ENCODE data around the gene ATP1B2. TPM values are rescaled to one million over a fixed set of nuclear protein-coding genes. Genes with fewer than 3 reads are reported as not detected.

ATP1B2 gene
- total RNA-seq, 5 donors from 2014 or later (not counting 1 experiment from before 2014, with no cell fraction given) = 0.07 to 0.57 (median 0.43) TPM; not detected in 1

DNA sequence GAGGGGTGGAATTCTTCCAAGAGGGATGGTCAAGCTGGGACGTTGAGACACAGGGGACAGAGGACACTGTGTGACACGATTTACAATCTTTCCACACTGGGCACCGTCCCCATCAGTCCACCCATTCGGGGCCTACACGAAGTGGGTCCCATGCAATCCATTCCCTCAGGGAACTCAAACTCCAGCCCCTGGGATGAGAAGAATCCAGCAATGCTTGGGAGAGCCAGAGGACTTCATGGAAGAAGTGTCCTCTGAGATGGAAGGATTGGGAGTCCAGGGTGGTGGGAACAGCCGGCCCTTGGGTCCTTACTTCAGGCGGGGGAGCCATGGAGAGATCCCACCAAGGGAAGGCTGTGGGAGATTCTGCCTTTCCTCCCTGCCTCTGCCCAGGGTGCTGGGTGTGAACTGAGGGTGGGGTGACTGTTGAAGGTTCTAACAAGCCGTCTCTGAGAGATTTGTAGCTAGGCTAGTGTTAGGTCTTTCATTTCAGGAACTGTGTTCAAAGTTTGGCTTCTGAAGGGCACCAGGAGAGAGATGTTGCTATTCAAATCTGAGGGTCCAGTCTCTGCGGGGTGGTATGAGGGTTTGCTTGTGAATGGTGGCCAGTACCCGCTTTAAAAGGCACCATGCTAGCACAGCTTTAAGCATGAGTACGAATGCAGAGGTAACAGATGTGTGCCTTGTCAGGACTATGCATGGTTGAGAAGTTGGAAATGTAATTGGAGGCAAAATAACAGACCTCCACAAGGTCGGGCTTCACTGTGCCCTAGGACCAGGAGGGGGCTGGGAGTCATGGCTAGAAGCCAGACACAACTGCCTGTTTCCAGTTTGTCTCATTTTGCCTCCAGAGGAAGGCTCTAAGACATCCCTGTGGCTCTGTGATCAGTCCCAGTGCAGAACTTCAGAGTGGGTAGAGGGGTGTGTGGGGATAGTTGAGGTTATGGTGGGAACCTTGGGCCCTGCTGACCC lies 1.9 kb downstream of the ATP1B2 start:
- no peak overlapping the region for H3K4me3 ChIP-seq (ENCODE audit: control insufficient read depth in 1 of 2, extremely low read depth in 1 of 2, low read length in 1 of 2)
- no peak overlapping the region for H3K27ac ChIP-seq (ENCODE audit: low read length)
- DNase-seq = no peak
- 74% methylated on average over 8 of the region's 12 CpGs for WGBS (ENCODE audit: insufficient coverage)
- ATAC-seq (replicated peaks in 1 of 4) = no peak
- peaks cover 12 to 25% (median 18%) of the 10 kb centered on the region in 3 donors for H3K4me1 Mint-ChIP-seq
- ChIA-PET POLR2A (no interaction called here), CTCF (interaction anchor here in 1 of 2 donors (3.4 kb wide), 1 partner anchor 35 kb away, joined by 22 read pairs; the partner anchor contains the start of genes TP53 and WRAP53)
- H3K36me3 Mint-ChIP-seq = no peaks in the 10 kb centered on the region
- H3K9me3 ChIP-seq = no peaks in the 10 kb centered on the region
- peaks cover 0 to 23% of the 10 kb centered on the region in 2 experiments for H3K4me1 ChIP-seq (ENCODE audit: control insufficient read depth in 1 of 2, extremely low read depth in 1 of 2, insufficient read depth in 2 of 2, low read length in 2 of 2)
- peak overlapping the region in 2 of 3 donors; percentile 52 to 88 for H3K4me3 Mint-ChIP-seq
- H3K36me3 ChIP-seq (ENCODE audit: control insufficient read depth in 2 of 2, extremely low read depth in 1 of 2, insufficient read depth in 1 of 2, low read length in 1 of 2) = no peaks in the 10 kb centered on the region
- H3K27me3 ChIP-seq (replicated peaks in 1 of 2; ENCODE audit: control insufficient read depth in 2 of 2, extremely low read depth in 1 of 2, insufficient read depth in 2 of 2, low read length in 1 of 2) = peaks cover 0 to 61% of the 10 kb centered on the region in 2 experiments
- H3K9me3 Mint-ChIP-seq = no peaks in the 10 kb centered on the region
- peaks cover 14 to 44% of the 10 kb centered on the region in 2 donors for H3K27me3 Mint-ChIP-seq
- no peak overlapping the region for H3K27ac Mint-ChIP-seq

DNA sequence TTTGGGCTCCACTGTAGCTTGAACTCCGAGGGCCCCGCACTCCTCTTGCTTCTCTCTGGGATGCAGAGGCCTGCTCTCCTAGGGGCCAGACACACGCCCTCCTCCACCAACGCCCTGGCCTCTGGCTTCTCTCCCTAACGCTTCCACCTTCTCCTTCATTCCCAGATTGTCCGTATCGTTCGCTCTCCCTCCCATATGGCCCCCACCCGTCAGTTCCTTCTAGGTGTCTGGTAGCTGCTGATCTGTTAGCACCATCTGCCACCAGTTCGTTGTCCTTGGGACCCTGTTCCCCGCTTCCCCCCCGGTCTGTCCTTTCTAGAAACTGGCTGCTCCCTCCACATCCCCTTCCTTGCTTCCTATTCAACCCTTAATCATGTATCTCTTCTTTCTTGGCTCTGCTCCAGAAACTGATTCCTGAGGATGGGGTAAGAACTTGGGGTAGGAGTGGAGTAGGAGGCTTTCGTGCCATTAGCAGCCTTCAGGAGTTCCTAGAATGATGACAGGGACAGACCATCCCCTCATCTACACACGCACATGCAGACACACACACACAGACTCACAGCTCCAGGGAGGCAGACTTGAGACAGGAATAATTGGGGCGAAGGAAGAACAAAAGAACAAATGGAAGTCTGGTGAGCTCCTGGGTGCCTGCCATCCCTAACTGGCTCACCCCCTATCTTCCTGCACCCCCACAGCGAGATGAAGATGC lies 4.3 kb downstream of the ATP1B2 start:
- Histone ChIP-seq H3K4me1 (ENCODE audit: control insufficient read depth in 1 of 2, extremely low read depth in 1 of 2, insufficient read depth in 2 of 2, low read length in 2 of 2) (peaks cover 0 to 20% of the 10 kb centered on the region in 2 experiments), H3K27me3 (replicated peaks in 1 of 2; ENCODE audit: control insufficient read depth in 2 of 2, extremely low read depth in 1 of 2, insufficient read depth in 2 of 2, low read length in 1 of 2) (peaks cover 0 to 48% of the 10 kb centered on the region in 2 experiments), H3K9me3 (no peaks in the 10 kb centered on the region), H3K4me3 (ENCODE audit: control insufficient read depth in 1 of 2, extremely low read depth in 1 of 2, low read length in 1 of 2) (no peak overlapping the region), H3K36me3 (ENCODE audit: control insufficient read depth in 2 of 2, extremely low read depth in 1 of 2, insufficient read depth in 1 of 2, low read length in 1 of 2) (no peaks in the 10 kb centered on the region), H3K27ac (ENCODE audit: low read length) (no peak overlapping the region)
- DNase-seq (no peak), ATAC-seq (replicated peaks in 1 of 4) (no peak)
- 85% methylated on average over 9 of the region's 16 CpGs for WGBS (ENCODE audit: insufficient coverage)
- Mint-ChIP-seq H3K27ac (no peak overlapping the region), H3K9me3 (no peaks in the 10 kb centered on the region), H3K36me3 (no peaks in the 10 kb centered on the region), H3K27me3 (peaks cover 12 to 28% of the 10 kb centered on the region in 2 donors), H3K4me1 (peaks cover 10 to 22% (median 14%) of the 10 kb centered on the region in 3 donors), H3K4me3 (no peak overlapping the region)
- POLR2A ChIA-PET = interaction anchor here in 1 of 2 donors (0.5 kb wide), 1 partner anchor 258 kb away, joined by 7 read pairs; no protein-coding TSS in a partner anchor
- CTCF ChIA-PET = interaction anchor here in 1 of 2 donors (1.1 kb wide), 1 partner anchor 33 kb away, joined by 4 read pairs; the partner anchor contains the start of gene TP53

DNA sequence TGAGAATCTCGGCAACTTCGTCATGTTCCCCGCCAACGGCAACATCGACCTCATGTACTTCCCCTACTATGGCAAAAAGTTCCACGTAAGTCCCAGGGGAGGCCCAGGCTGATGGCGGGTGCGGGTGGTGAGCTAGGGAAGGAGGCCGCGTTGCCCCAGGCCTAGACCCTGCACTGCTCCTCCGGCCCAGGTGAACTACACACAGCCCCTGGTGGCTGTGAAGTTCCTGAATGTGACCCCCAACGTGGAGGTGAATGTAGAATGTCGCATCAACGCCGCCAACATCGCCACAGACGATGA lies 4.8 kb downstream of the ATP1B2 start:
- Histone ChIP-seq H3K27ac (ENCODE audit: low read length) (no peak overlapping the region), H3K27me3 (replicated peaks in 1 of 2; ENCODE audit: control insufficient read depth in 2 of 2, extremely low read depth in 1 of 2, insufficient read depth in 2 of 2, low read length in 1 of 2) (peaks cover 0 to 43% of the 10 kb centered on the region in 2 experiments), H3K36me3 (ENCODE audit: control insufficient read depth in 2 of 2, extremely low read depth in 1 of 2, insufficient read depth in 1 of 2, low read length in 1 of 2) (no peaks in the 10 kb centered on the region), H3K4me3 (ENCODE audit: control insufficient read depth in 1 of 2, extremely low read depth in 1 of 2, low read length in 1 of 2) (no peak overlapping the region), H3K4me1 (ENCODE audit: control insufficient read depth in 1 of 2, extremely low read depth in 1 of 2, insufficient read depth in 2 of 2, low read length in 2 of 2) (peaks cover 0 to 15% of the 10 kb centered on the region in 2 experiments), H3K9me3 (no peaks in the 10 kb centered on the region)
- peaks cover 7 to 23% of the 10 kb centered on the region in 2 donors for H3K27me3 Mint-ChIP-seq
- H3K9me3 Mint-ChIP-seq = no peaks in the 10 kb centered on the region
- ChIA-PET CTCF (no interaction called here), POLR2A (no interaction called here)
- WGBS (ENCODE audit: insufficient coverage) = 93% methylated on average over 8 of the region's 17 CpGs
- no peak overlapping the region for H3K27ac Mint-ChIP-seq
- H3K4me1 Mint-ChIP-seq = peaks cover 5 to 17% (median 9%) of the 10 kb centered on the region in 3 donors
- H3K4me3 Mint-ChIP-seq = no peak overlapping the region
- ATAC-seq (replicated peaks in 1 of 4) (no peak), DNase-seq (no peak)
- H3K36me3 Mint-ChIP-seq = no peaks in the 10 kb centered on the region

DNA sequence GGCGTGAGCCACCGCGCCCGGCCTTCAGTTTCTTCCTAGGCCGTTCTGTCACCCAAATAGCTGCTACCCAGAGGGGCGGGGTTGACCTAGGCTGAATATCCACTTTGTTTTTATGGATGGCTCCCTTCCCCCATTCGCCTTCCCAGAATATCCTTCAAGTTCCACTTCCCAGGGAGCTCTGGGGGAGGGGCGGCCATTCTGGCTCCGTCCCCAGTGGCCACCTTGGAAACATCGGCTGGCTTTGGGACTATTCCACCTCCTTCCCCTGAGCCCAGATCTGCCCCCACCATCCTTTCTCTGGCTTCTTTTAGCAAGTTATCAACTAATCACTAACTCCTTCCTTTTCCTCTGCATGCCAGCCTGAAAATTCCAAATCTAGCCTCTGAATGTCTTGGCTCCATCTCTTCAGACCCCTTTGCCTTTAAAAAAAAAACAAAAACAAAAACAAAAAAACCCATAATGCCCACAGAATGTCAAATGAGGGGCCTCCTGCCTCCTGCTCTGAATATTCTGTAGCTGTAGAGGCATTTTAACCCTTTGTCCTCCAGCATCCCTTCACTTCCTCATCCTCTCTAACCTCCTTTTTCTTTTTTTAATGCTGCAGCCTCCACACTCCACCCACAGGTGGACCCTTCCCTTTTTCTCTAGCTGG lies 6.4 kb downstream of the ATP1B2 start:
- Histone ChIP-seq H3K9me3 (no peaks in the 10 kb centered on the region), H3K36me3 (ENCODE audit: control insufficient read depth in 2 of 2, extremely low read depth in 1 of 2, insufficient read depth in 1 of 2, low read length in 1 of 2) (no peaks in the 10 kb centered on the region), H3K27me3 (replicated peaks in 1 of 2; ENCODE audit: control insufficient read depth in 2 of 2, extremely low read depth in 1 of 2, insufficient read depth in 2 of 2, low read length in 1 of 2) (peaks cover 0 to 27% of the 10 kb centered on the region in 2 experiments), H3K4me3 (ENCODE audit: control insufficient read depth in 1 of 2, extremely low read depth in 1 of 2, low read length in 1 of 2) (no peak overlapping the region), H3K4me1 (ENCODE audit: control insufficient read depth in 1 of 2, extremely low read depth in 1 of 2, insufficient read depth in 2 of 2, low read length in 2 of 2) (no peaks in the 10 kb centered on the region), H3K27ac (ENCODE audit: low read length) (no peak overlapping the region)
- DNase-seq (no peak), ATAC-seq (replicated peaks in 1 of 4) (no peak)
- Mint-ChIP-seq H3K36me3 (no peaks in the 10 kb centered on the region), H3K27ac (no peak overlapping the region), H3K9me3 (no peaks in the 10 kb centered on the region), H3K4me1 (peaks cover 0 to 7% (median 0%) of the 10 kb centered on the region in 3 donors), H3K27me3 (peaks cover 0 to 12% of the 10 kb centered on the region in 2 donors), H3K4me3 (no peak overlapping the region)
- CTCF ChIA-PET = no interaction called here
- POLR2A ChIA-PET = no interaction called here
- WGBS (ENCODE audit: insufficient coverage) = 77% methylated on average over 8 of the region's 10 CpGs

DNA sequence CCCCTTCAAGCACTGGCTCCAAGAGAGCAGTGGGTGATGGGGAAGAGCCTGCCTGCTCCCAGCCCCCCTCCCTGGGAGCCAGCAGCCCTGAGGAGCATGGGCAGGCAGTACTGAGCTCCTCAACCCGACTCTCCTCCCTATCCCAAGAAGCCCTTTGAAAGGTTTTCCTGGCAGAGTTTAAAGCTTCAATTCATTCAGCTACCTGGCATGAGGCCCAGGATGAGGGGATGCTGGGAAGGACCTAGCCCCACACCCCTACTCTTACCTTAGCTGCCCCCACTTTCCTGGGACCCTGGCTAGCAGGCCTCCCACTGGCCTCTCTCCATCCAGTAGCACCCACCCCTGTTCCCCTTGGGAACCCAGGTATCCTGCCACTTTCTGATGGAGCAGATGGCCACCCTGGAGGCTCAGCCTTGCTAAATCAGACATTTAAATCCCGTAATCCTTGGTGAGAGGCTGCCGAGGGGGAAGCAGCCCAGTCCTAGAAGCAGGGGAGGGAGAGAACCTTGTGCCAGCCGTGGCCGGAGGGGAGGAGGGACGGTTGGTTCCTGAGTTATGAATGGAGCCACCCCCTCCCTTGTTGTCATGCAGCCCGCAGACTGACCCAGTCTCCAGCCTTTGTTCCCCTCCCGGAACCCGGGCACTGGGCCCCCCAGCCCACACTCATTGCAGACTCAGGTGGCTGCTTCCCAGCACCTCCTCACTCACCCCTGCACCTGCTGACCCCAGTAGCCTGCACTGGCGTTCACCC lies 17.1 kb downstream of the ATP1B2 start:
- no peaks in the 10 kb centered on the region for H3K27me3 ChIP-seq (replicated peaks in 1 of 2; ENCODE audit: control insufficient read depth in 2 of 2, extremely low read depth in 1 of 2, insufficient read depth in 2 of 2, low read length in 1 of 2)

More for the DNA sequence above, 17.1 kb downstream of the ATP1B2 start:
- no peak for DNase-seq
- CTCF ChIA-PET = no interaction called here
- ATAC-seq (replicated peaks in 1 of 4) = no peak
- Mint-ChIP-seq H3K4me1 (no peaks in the 10 kb centered on the region), H3K27me3 (no peaks in the 10 kb centered on the region), H3K4me3 (no peak overlapping the region), H3K27ac (no peak overlapping the region), H3K9me3 (no peaks in the 10 kb centered on the region), H3K36me3 (peaks cover 23% of the 10 kb centered on the region)
- POLR2A ChIA-PET = no interaction called here
- Histone ChIP-seq H3K27ac (ENCODE audit: low read length) (no peak overlapping the region), H3K4me1 (ENCODE audit: control insufficient read depth in 1 of 2, extremely low read depth in 1 of 2, insufficient read depth in 2 of 2, low read length in 2 of 2) (no peaks in the 10 kb centered on the region), H3K9me3 (no peaks in the 10 kb centered on the region), H3K36me3 (ENCODE audit: control insufficient read depth in 2 of 2, extremely low read depth in 1 of 2, insufficient read depth in 1 of 2, low read length in 1 of 2) (peaks cover 6 to 38% of the 10 kb centered on the region in 2 donors), H3K4me3 (ENCODE audit: control insufficient read depth in 1 of 2, extremely low read depth in 1 of 2, low read length in 1 of 2) (no peak overlapping the region)
- WGBS (ENCODE audit: insufficient coverage) = 95% methylated on average over 4 of the region's 10 CpGs

Data from T-cell (primary cell).